ENCODE measurements around the gene ENOX1. TPM values are rescaled to one million over a fixed set of nuclear protein-coding genes. Genes with fewer than 3 reads are reported as not detected.

ENOX1 gene
- polyA plus RNA-seq, 3 donors = 0.04 TPM; not detected in 2

GRCh38 chr13:43407023-43407581, 379.7 kb downstream of the ENOX1 start:
- no peak overlapping the region for H3K4me3 Mint-ChIP-seq
- Histone ChIP-seq H3K79me2 (ENCODE audit: insufficient read depth, low read length) (no peaks in the 10 kb centered on the region), H3K27ac (ENCODE audit: low read depth in 1 of 2, low read length in 2 of 2) (no peak overlapping the region), H3K27me3 (ENCODE audit: control insufficient read depth in 2 of 2, insufficient read depth in 2 of 2, low read length in 2 of 2) (no peaks in the 10 kb centered on the region), H3K9ac (ENCODE audit: insufficient read depth, low read length, poor library complexity, severe bottlenecking) (no peak overlapping the region), H2AFZ (ENCODE audit: insufficient read depth, low read depth, low read length, poor library complexity, severe bottlenecking) (no peak overlapping the region), H3K4me2 (replicated peaks; ENCODE audit: extremely low read depth, low read length, poor library complexity, severe bottlenecking) (no peak overlapping the region), H3K4me3 (replicated peaks in 1 of 3; ENCODE audit: low read depth in 2 of 3, low read length in 3 of 3) (no peak overlapping the region), H4K20me1 (ENCODE audit: insufficient read depth, low read length) (no peaks in the 10 kb centered on the region), H3K4me1 (ENCODE audit: control insufficient read depth in 1 of 2, insufficient read depth in 2 of 2, low read length in 2 of 2) (peaks cover 0 to under 1% of the 10 kb centered on the region in 2 donors), H3K9me3 (replicated peaks in 1 of 2; ENCODE audit: control insufficient read depth in 1 of 2, insufficient read depth in 1 of 2, low read length in 2 of 2) (no peaks in the 10 kb centered on the region), H3K36me3 (replicated peaks in 1 of 2; ENCODE audit: control insufficient read depth in 1 of 2, insufficient read depth in 2 of 2, low read length in 2 of 2) (no peaks in the 10 kb centered on the region)
- WGBS (ENCODE audit: insufficient coverage) = no CpG with 5 or more reads among the region's 5 CpGs
- intact Hi-C loops (cut with micrococcal nuclease) = no loop called here
- no peak for DNase-seq
- peaks cover 0 to 2% (median 0%) of the 10 kb centered on the region in 7 donors for H3K9me3 Mint-ChIP-seq
- H3K4me1 Mint-ChIP-seq = no peaks in the 10 kb centered on the region
- no peak for TF ChIP-seq CTCF (IDR thresholded peaks at IDR 0.05)
- H3K27ac Mint-ChIP-seq = no peak overlapping the region
- no peaks in the 10 kb centered on the region for H3K36me3 Mint-ChIP-seq
- H3K27me3 Mint-ChIP-seq (ENCODE audit: low read depth in 3 of 3) = peaks cover 0 to 5% (median 0%) of the 10 kb centered on the region in 3 donors

GRCh38 chr13:43405457-43405856, 381.3 kb downstream of the ENOX1 start:
- Histone ChIP-seq H2AFZ (ENCODE audit: insufficient read depth, low read depth, low read length, poor library complexity, severe bottlenecking) (no peak overlapping the region), H3K27me3 (ENCODE audit: control insufficient read depth in 2 of 2, insufficient read depth in 2 of 2, low read length in 2 of 2) (no peaks in the 10 kb centered on the region), H3K9me3 (replicated peaks in 1 of 2; ENCODE audit: control insufficient read depth in 1 of 2, insufficient read depth in 1 of 2, low read length in 2 of 2) (no peaks in the 10 kb centered on the region), H3K36me3 (replicated peaks in 1 of 2; ENCODE audit: control insufficient read depth in 1 of 2, insufficient read depth in 2 of 2, low read length in 2 of 2) (no peaks in the 10 kb centered on the region), H4K20me1 (ENCODE audit: insufficient read depth, low read length) (no peaks in the 10 kb centered on the region), H3K4me3 (replicated peaks in 1 of 3; ENCODE audit: low read depth in 2 of 3, low read length in 3 of 3) (no peak overlapping the region), H3K27ac (ENCODE audit: low read depth in 1 of 2, low read length in 2 of 2) (no peak overlapping the region), H3K9ac (ENCODE audit: insufficient read depth, low read length, poor library complexity, severe bottlenecking) (no peak overlapping the region), H3K4me1 (ENCODE audit: control insufficient read depth in 1 of 2, insufficient read depth in 2 of 2, low read length in 2 of 2) (peaks cover 3 to 9% of the 10 kb centered on the region in 2 donors), H3K4me2 (replicated peaks; ENCODE audit: extremely low read depth, low read length, poor library complexity, severe bottlenecking) (no peak overlapping the region), H3K79me2 (ENCODE audit: insufficient read depth, low read length) (no peaks in the 10 kb centered on the region)
- peaks cover 0 to 5% (median 2%) of the 10 kb centered on the region in 3 donors for H3K27me3 Mint-ChIP-seq (ENCODE audit: low read depth in 3 of 3)
- peaks cover 11% of the 10 kb centered on the region for H3K4me1 Mint-ChIP-seq
- no peak overlapping the region for H3K27ac Mint-ChIP-seq
- WGBS (ENCODE audit: insufficient coverage) = 90% methylated on average over 1 of the region's 1 CpG
- intact Hi-C loops (cut with micrococcal nuclease) = no loop called here
- no peak for TF ChIP-seq CTCF (IDR thresholded peaks at IDR 0.05)
- no peak overlapping the region for H3K4me3 Mint-ChIP-seq
- H3K36me3 Mint-ChIP-seq = no peaks in the 10 kb centered on the region
- H3K9me3 Mint-ChIP-seq = peaks cover 0 to 2% (median 0%) of the 10 kb centered on the region in 7 donors
- DNase-seq = no peak
